HepG2 (cell line): Measurements from ENCODE around the gene MYLK. TPM values are rescaled to one million over a fixed set of nuclear protein-coding genes. Genes with fewer than 3 reads are reported as not detected.

Experiments
- AHDC1 ChIP-seq: sonication (generic); formaldehyde crosslinking; IDR thresholded peaks from 2 replicates; pipeline ENCODE4 v1.5.1; 2020; ENCODE audit warnings: mild to moderate bottlenecking, missing genetic modification reagents, borderline replicate concordance
- ARID3A ChIP-seq: IDR thresholded peaks from 2 replicates; pipeline ENCODE4 v1.6.1; 2012; ENCODE audit warnings: low read depth, low read length, improper control_type of control experiment
- CBX1 ChIP-seq: IDR thresholded peaks from one replicate; pipeline ENCODE4 v1.6.1; 2016; ENCODE audit warnings: antibody characterized with exemption, low read depth
- CCDC6 ChIP-seq: sonication (generic); formaldehyde crosslinking; IDR thresholded peaks from 2 replicates; pipeline ENCODE4 v1.8.1; 2022; ENCODE audit warnings: mild to moderate bottlenecking, missing genetic modification reagents, moderate library complexity
- ERF ChIP-seq: IDR thresholded peaks from 2 replicates; pipeline ENCODE4 v1.6.1; 2018; ENCODE audit warnings: missing biosample characterization, missing genetic modification reagents
- FLYWCH1 ChIP-seq: sonication (generic); formaldehyde crosslinking; IDR thresholded peaks from 2 replicates; pipeline ENCODE4 v1.8.1; 2023; ENCODE audit warnings: mild to moderate bottlenecking, missing genetic modification reagents
- KMT2B ChIP-seq: IDR thresholded peaks from 2 replicates; pipeline ENCODE4 v1.6.1; 2016; ENCODE audit warnings: missing genetic modification reagents, missing compliant biosample characterization
- NFATC3 ChIP-seq: sonication (generic); formaldehyde crosslinking; IDR thresholded peaks from 2 replicates; pipeline ENCODE4 v1.5.1; 2020; ENCODE audit warnings: mild to moderate bottlenecking, missing genetic modification reagents
- NFE2L2 ChIP-seq: fragments of 150-350 bp; IDR thresholded peaks from 2 replicates; pipeline ENCODE4 v1.6.1; 2014; ENCODE audit warnings: low read length
- RFX3 ChIP-seq: IDR thresholded peaks from 2 replicates; pipeline ENCODE4 v1.6.1; 2016; ENCODE audit warnings: missing biosample characterization, missing genetic modification reagents
- SKI ChIP-seq: fragments of 450-650 bp; IDR thresholded peaks from one replicate; pipeline ENCODE4 v1.6.1; 2018; ENCODE audit warnings: mild to moderate bottlenecking; ENCODE audit not compliant: partially characterized antibody
- SP4 ChIP-seq: sonication (generic); formaldehyde crosslinking; IDR thresholded peaks from 2 replicates; pipeline ENCODE4 v1.8.1; 2023; ENCODE audit warnings: mild to moderate bottlenecking, missing genetic modification reagents
- TFDP2 ChIP-seq: sonication (generic); formaldehyde crosslinking; IDR thresholded peaks from 2 replicates; pipeline ENCODE4 v1.4.0; 2020; ENCODE audit warnings: missing genetic modification reagents
- TFE3 ChIP-seq: IDR thresholded peaks from 2 replicates; pipeline ENCODE4 v1.6.1; 2016
- WIZ ChIP-seq: sonication (generic); formaldehyde crosslinking; IDR thresholded peaks from 2 replicates; pipeline ENCODE4 v1.5.1; 2020; ENCODE audit warnings: mild to moderate bottlenecking, missing genetic modification reagents
- ZC3H4 ChIP-seq: sonication (generic); formaldehyde crosslinking; IDR thresholded peaks from 2 replicates; pipeline ENCODE4 v1.4.0; 2020; ENCODE audit warnings: missing genetic modification reagents, borderline replicate concordance
- ZFY ChIP-seq: sonication (generic); formaldehyde crosslinking; IDR thresholded peaks from 2 replicates; pipeline ENCODE4 v1.4.0; 2020; ENCODE audit warnings: missing genetic modification reagents
- ZMYM2 ChIP-seq: sonication (generic); formaldehyde crosslinking; IDR thresholded peaks from 2 replicates; pipeline ENCODE4 v1.8.0; 2022; ENCODE audit warnings: mild to moderate bottlenecking, missing genetic modification reagents
- ZNF230 ChIP-seq: sonication (generic); formaldehyde crosslinking; IDR thresholded peaks from 2 replicates; pipeline ENCODE4 v1.4.0; 2020; ENCODE audit warnings: mild to moderate bottlenecking, missing genetic modification reagents
- ZNF260 ChIP-seq: sonication (generic); formaldehyde crosslinking; IDR thresholded peaks from 2 replicates; pipeline ENCODE4 v1.4.0; 2020; ENCODE audit warnings: missing genetic modification reagents, low read depth, mild to moderate bottlenecking, borderline replicate concordance
- ZNF468 ChIP-seq: sonication (generic); formaldehyde crosslinking; IDR thresholded peaks from 2 replicates; pipeline ENCODE4 v1.8.0; 2022; ENCODE audit warnings: mild to moderate bottlenecking, moderate library complexity, missing genetic modification reagents
- ZNF564 ChIP-seq: sonication (generic); formaldehyde crosslinking; IDR thresholded peaks from 2 replicates; pipeline ENCODE4 v1.8.1; 2023; ENCODE audit warnings: mild to moderate bottlenecking, missing genetic modification reagents
- ZNF709 ChIP-seq: sonication (generic); formaldehyde crosslinking; IDR thresholded peaks from 2 replicates; pipeline ENCODE4 v1.5.0; 2020; ENCODE audit warnings: mild to moderate bottlenecking, missing genetic modification reagents
- polyA plus RNA-seq, 8 experiments: library from polyadenylated mRNA; depleted of rRNA in 3 of 8; stranded (reverse) in 7 of 8; unstranded in 1 of 8; fragments of >200 nt; fragmentation: Illumina TruSeq in 4 of 8; extraction: Trizol in 4 of 8; gene quantifications; 2 replicates each; pipeline versions ENCODE4 v1.2.1 to v1.2.3, GENCODE V29; 2011 to 2016; ENCODE audit warnings: low read depth in 4 of 8, missing spikeins in 1 of 8, mixed read lengths in 1 of 8; ENCODE audit not compliant: insufficient read depth in 1 of 8
- total RNA-seq, 5 experiments: library from RNA; depleted of rRNA; stranded (reverse); fragments of >200 nt; fragmentation: Illumina TruSeq; extraction: Trizol; gene quantifications; 2 replicates each; pipeline ENCODE4 v1.2.3, GENCODE V29; 2016; ENCODE audit warnings: low read depth in 1 of 5

MYLK gene
- total and polyA plus RNA-seq, 2 of the 13 experiments (the other 11 are each of a cell fraction or from before 2014, with no cell fraction given): 10.6 to 34.9 TPM

- peak; percentile 71 for TF ChIP-seq ARID3A
- no peak for TF ChIP-seq KMT2B (CRISPR knock-in tag)
- peak; percentile 90; the same call in 1 of the 2 replicates for TF ChIP-seq AHDC1 (CRISPR knock-in tag)
- TF ChIP-seq CBX1: no peak
- TF ChIP-seq ZNF260: no peak
- TF ChIP-seq FLYWCH1 (CRISPR knock-in tag): no peak
- TF ChIP-seq ZNF709 (CRISPR knock-in tag): no peak
- peak; percentile 22; the same call in 1 of the 2 replicates for TF ChIP-seq TFDP2 (CRISPR knock-in tag)
- TF ChIP-seq SKI: peak; percentile 95
- TF ChIP-seq ERF (CRISPR knock-in tag): peak; percentile 91
- TF ChIP-seq ZNF230: no peak
- TF ChIP-seq ZMYM2: peak; percentile 98
- no peak for TF ChIP-seq NFE2L2
- no peak for TF ChIP-seq WIZ (CRISPR knock-in tag)
- peak; percentile 73; the same call in 1 of the 2 replicates for TF ChIP-seq TFE3 (CRISPR knock-in tag)
- TF ChIP-seq ZFY (CRISPR knock-in tag): no peak
- TF ChIP-seq ZNF468 (CRISPR knock-in tag): no peak
- no peak for TF ChIP-seq ZNF564
- no peak for TF ChIP-seq ZC3H4 (CRISPR knock-in tag)
- no peak for TF ChIP-seq NFATC3
- no peak for TF ChIP-seq RFX3 (CRISPR knock-in tag)
- no peak for TF ChIP-seq SP4 (CRISPR knock-in tag)
- peak; percentile 66; the same call in 1 of the 2 replicates for TF ChIP-seq CCDC6 (CRISPR knock-in tag)
Measured at GRCh38 chr3:123605789-123606234, 278.3 kb downstream of the MYLK start (continued).
